Measurements from ENCODE around the gene PTPN1. TPM values are rescaled to one million over a fixed set of nuclear protein-coding genes. Genes with fewer than 3 reads are reported as not detected.

PTPN1 gene
- total and polyA plus RNA-seq, 2 experiments from 2014 or later, result 16.9 to 26.4 TPM

DNA sequence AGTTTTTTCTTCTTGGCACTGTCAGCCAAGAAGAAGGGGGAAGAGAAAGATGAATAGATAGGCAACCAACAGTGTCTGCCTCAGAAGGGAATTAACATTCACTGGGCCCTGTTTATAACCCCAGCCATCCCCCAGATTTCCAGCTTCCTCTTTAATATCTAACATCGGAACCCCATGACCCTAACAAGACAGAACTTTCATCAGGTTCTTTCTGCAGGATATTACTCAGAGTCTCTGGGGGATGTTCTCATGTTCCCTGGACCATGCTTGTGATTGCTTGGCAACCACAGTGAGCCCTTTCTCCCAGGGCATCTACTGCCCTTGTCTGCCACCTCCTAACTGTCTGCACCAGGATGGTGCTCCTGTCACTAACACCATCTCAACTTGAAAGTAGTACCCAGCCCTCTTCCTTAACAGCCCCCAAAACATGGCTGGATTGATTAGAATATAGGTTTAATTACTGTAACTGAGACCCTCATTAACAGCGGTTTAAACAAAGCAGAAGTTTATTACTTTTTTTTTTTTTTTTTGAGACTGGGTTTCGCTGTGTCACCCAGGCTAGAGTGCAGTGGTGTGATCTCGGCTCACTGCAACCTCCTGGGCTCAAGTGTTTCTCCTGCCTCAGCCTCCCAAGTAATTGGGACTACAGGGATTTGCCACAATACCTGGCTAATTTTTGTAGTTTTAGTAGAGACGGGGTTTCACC is 12.0 kb upstream of the PTPN1 start:
- Mint-ChIP-seq H3K4me3 (no peak overlapping the region), H3K9me3 (no peaks in the 10 kb centered on the region), H3K4me1 (no peaks in the 10 kb centered on the region), H3K27ac (no peak overlapping the region), H3K27me3 (ENCODE audit: insufficient read depth, low read depth, poor library complexity) (no peaks in the 10 kb centered on the region), H3K36me3 (ENCODE audit: low read depth) (no peaks in the 10 kb centered on the region)
- no peak overlapping the region for H3K4me3 ChIP-seq
- no peak for ATAC-seq
- H2AFZ ChIP-seq, result no peak overlapping the region
- DNase-seq (ENCODE audit: low spot score), result no peak
- no peak overlapping the region for H3K27ac ChIP-seq (ENCODE audit: low read depth)
- no peak overlapping the region for H3K4me2 ChIP-seq
- H3K79me2 ChIP-seq (replicated peaks; ENCODE audit: insufficient read depth), result no peaks in the 10 kb centered on the region
- H3F3A ChIP-seq (replicated peaks; ENCODE audit: low read depth), result no peaks in the 10 kb centered on the region
- no peaks in the 10 kb centered on the region for H3K36me3 ChIP-seq (ENCODE audit: insufficient read depth)
- H3K27me3 ChIP-seq (ENCODE audit: insufficient read depth), result no peaks in the 10 kb centered on the region
- TF ChIP-seq STAT1 (IDR thresholded peaks at IDR 0.05; ENCODE audit: unreplicated experiment) (no peak), JUNB (IDR thresholded peaks at IDR 0.05; ENCODE audit: unreplicated experiment) (no peak), CREB1 (CRISPR knock-in tag; IDR thresholded peaks at IDR 0.05; ENCODE audit: low read depth) (no peak), EZH2phosphoT487 (IDR thresholded peaks at IDR 0.05; ENCODE audit: unreplicated experiment) (no peak), POLR2AphosphoS5 (IDR thresholded peaks at IDR 0.05; ENCODE audit: low read depth) (no peak), ZNF331 (CRISPR knock-in tag; IDR thresholded peaks at IDR 0.05; ENCODE audit: low read depth) (no peak), ZNF114 (CRISPR knock-in tag; IDR thresholded peaks at IDR 0.05) (no peak), EZH2 (IDR thresholded peaks at IDR 0.05; ENCODE audit: low read depth, unreplicated experiment) (no peak), NANOG (IDR thresholded peaks at IDR 0.05; ENCODE audit: borderline replicate concordance) (no peak)
- TF ChIP-seq, protein P1, sequence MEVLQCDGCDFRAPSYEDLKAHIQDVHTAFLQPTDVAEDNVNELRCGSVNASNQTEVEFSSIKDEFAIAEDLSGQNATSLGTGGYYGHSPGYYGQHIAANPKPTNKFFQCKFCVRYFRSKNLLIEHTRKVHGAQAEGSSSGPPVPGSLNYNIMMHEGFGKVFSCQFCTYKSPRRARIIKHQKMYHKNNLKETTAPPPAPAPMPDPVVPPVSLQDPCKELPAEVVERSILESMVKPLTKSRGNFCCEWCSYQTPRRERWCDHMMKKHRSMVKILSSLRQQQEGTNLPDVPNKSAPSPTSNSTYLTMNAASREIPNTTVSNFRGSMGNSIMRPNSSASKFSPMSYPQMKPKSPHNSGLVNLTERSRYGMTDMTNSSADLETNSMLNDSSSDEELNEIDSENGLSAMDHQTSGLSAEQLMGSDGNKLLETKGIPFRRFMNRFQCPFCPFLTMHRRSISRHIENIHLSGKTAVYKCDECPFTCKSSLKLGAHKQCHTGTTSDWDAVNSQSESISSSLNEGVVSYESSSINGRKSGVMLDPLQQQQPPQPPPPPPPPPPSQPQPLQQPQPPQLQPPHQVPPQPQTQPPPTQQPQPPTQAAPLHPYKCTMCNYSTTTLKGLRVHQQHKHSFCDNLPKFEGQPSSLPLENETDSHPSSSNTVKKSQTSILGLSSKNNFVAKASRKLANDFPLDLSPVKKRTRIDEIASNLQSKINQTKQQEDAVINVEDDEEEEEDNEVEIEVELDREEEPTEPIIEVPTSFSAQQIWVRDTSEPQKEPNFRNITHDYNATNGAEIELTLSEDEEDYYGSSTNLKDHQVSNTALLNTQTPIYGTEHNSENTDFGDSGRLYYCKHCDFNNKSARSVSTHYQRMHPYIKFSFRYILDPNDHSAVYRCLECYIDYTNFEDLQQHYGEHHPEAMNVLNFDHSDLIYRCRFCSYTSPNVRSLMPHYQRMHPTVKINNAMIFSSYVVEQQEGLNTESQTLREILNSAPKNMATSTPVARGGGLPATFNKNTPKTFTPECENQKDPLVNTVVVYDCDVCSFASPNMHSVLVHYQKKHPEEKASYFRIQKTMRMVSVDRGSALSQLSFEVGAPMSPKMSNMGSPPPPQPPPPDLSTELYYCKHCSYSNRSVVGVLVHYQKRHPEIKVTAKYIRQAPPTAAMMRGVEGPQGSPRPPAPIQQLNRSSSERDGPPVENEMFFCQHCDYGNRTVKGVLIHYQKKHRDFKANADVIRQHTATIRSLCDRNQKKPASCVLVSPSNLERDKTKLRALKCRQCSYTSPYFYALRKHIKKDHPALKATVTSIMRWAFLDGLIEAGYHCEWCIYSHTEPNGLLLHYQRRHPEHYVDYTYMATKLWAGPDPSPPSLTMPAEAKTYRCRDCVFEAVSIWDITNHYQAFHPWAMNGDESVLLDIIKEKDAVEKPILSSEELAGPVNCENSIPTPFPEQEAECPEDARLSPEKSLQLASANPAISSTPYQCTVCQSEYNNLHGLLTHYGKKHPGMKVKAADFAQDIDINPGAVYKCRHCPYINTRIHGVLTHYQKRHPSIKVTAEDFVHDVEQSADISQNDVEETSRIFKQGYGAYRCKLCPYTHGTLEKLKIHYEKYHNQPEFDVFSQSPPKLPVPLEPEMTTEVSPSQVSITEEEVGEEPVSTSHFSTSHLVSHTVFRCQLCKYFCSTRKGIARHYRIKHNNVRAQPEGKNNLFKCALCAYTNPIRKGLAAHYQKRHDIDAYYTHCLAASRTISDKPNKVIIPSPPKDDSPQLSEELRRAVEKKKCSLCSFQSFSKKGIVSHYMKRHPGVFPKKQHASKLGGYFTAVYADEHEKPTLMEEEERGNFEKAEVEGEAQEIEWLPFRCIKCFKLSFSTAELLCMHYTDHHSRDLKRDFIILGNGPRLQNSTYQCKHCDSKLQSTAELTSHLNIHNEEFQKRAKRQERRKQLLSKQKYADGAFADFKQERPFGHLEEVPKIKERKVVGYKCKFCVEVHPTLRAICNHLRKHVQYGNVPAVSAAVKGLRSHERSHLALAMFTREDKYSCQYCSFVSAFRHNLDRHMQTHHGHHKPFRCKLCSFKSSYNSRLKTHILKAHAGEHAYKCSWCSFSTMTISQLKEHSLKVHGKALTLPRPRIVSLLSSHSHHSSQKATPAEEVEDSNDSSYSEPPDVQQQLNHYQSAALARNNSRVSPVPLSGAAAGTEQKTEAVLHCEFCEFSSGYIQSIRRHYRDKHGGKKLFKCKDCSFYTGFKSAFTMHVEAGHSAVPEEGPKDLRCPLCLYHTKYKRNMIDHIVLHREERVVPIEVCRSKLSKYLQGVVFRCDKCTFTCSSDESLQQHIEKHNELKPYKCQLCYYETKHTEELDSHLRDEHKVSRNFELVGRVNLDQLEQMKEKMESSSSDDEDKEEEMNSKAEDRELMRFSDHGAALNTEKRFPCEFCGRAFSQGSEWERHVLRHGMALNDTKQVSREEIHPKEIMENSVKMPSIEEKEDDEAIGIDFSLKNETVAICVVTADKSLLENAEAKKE (CRISPR knock-in tag; IDR thresholded peaks at IDR 0.05), result no peak
- TF ChIP-seq, protein P2, sequence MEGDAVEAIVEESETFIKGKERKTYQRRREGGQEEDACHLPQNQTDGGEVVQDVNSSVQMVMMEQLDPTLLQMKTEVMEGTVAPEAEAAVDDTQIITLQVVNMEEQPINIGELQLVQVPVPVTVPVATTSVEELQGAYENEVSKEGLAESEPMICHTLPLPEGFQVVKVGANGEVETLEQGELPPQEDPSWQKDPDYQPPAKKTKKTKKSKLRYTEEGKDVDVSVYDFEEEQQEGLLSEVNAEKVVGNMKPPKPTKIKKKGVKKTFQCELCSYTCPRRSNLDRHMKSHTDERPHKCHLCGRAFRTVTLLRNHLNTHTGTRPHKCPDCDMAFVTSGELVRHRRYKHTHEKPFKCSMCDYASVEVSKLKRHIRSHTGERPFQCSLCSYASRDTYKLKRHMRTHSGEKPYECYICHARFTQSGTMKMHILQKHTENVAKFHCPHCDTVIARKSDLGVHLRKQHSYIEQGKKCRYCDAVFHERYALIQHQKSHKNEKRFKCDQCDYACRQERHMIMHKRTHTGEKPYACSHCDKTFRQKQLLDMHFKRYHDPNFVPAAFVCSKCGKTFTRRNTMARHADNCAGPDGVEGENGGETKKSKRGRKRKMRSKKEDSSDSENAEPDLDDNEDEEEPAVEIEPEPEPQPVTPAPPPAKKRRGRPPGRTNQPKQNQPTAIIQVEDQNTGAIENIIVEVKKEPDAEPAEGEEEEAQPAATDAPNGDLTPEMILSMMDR (conservative IDR thresholded peaks at IDR 0.05; ENCODE audit: low read depth in 2 of 2), result no peak
- TF ChIP-seq, protein P3, sequence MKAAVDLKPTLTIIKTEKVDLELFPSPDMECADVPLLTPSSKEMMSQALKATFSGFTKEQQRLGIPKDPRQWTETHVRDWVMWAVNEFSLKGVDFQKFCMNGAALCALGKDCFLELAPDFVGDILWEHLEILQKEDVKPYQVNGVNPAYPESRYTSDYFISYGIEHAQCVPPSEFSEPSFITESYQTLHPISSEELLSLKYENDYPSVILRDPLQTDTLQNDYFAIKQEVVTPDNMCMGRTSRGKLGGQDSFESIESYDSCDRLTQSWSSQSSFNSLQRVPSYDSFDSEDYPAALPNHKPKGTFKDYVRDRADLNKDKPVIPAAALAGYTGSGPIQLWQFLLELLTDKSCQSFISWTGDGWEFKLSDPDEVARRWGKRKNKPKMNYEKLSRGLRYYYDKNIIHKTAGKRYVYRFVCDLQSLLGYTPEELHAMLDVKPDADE (IDR thresholded peaks at IDR 0.05), result no peak
- TF ChIP-seq, protein P4, sequence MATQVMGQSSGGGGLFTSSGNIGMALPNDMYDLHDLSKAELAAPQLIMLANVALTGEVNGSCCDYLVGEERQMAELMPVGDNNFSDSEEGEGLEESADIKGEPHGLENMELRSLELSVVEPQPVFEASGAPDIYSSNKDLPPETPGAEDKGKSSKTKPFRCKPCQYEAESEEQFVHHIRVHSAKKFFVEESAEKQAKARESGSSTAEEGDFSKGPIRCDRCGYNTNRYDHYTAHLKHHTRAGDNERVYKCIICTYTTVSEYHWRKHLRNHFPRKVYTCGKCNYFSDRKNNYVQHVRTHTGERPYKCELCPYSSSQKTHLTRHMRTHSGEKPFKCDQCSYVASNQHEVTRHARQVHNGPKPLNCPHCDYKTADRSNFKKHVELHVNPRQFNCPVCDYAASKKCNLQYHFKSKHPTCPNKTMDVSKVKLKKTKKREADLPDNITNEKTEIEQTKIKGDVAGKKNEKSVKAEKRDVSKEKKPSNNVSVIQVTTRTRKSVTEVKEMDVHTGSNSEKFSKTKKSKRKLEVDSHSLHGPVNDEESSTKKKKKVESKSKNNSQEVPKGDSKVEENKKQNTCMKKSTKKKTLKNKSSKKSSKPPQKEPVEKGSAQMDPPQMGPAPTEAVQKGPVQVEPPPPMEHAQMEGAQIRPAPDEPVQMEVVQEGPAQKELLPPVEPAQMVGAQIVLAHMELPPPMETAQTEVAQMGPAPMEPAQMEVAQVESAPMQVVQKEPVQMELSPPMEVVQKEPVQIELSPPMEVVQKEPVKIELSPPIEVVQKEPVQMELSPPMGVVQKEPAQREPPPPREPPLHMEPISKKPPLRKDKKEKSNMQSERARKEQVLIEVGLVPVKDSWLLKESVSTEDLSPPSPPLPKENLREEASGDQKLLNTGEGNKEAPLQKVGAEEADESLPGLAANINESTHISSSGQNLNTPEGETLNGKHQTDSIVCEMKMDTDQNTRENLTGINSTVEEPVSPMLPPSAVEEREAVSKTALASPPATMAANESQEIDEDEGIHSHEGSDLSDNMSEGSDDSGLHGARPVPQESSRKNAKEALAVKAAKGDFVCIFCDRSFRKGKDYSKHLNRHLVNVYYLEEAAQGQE (IDR thresholded peaks at IDR 0.05; ENCODE audit: unreplicated experiment), result no peak
- no peaks in the 10 kb centered on the region for H3K4me1 ChIP-seq (ENCODE audit: insufficient read depth)
- H3K9me2 ChIP-seq (ENCODE audit: insufficient read depth), result no peaks in the 10 kb centered on the region; the same call in 1 of the 2 replicates
- H4K20me1 ChIP-seq (replicated peaks; ENCODE audit: insufficient read depth), result no peaks in the 10 kb centered on the region

Data from GM23338 (cell line).